ENCODE measurements around the gene GAN. TPM values are rescaled to one million over a fixed set of nuclear protein-coding genes. Genes with fewer than 3 reads are reported as not detected.
"Not testable (repeated sequence)": the region's sequence is repeated elsewhere in the genome, so short reads cannot be mapped to it uniquely, and the experiment has no call there.

The GAN gene
- total and polyA plus RNA-seq, 5 donors, result 1.2 to 11.0 (median 8.7) TPM

- Histone ChIP-seq H3K27me3 (ENCODE audit: control insufficient read depth, insufficient read depth) (no peaks in the 10 kb centered on the region), H3K9me3 (ENCODE audit: control insufficient read depth, low read length) (no peaks in the 10 kb centered on the region), H3K4me1 (ENCODE audit: control insufficient read depth, insufficient read depth, low read length) (no peaks in the 10 kb centered on the region), H3K27ac (ENCODE audit: low read length) (no peak overlapping the region), H3K4me3 (ENCODE audit: low read length) (no peak overlapping the region)
- intact Hi-C loops (cut with DNase I), result no loop called here
- DNase-seq (no peak), ATAC-seq (no peak)
- WGBS, result 91% methylated on average over 11 of the region's 11 CpGs
Measured at GRCh38 chr16:81413245-81413990, 98.7 kb downstream of the GAN start.

- ATAC-seq, result no peak
- no peaks in the 10 kb centered on the region for H3K27me3 ChIP-seq (ENCODE audit: control insufficient read depth, insufficient read depth)
- no peaks in the 10 kb centered on the region for H3K4me1 ChIP-seq (ENCODE audit: control insufficient read depth, insufficient read depth, low read length)
- WGBS, result 83% methylated on average over 11 of the region's 11 CpGs
- intact Hi-C loops (cut with DNase I), result no loop called here
- H3K9me3 ChIP-seq (ENCODE audit: control insufficient read depth, low read length), result no peaks in the 10 kb centered on the region
- H3K4me3 ChIP-seq (ENCODE audit: low read length), result no peak overlapping the region
- H3K27ac ChIP-seq (ENCODE audit: low read length), result no peak overlapping the region
- DNase-seq, result no peak
Measured at GRCh38 chr16:81415751-81416150, 101.0 kb downstream of the GAN start.

GRCh38 chr16:81416749-81417148 lies 102.0 kb downstream of the GAN start:
- intact Hi-C loops (cut with DNase I), result no loop called here
- no peak for ATAC-seq
- H3K4me3 ChIP-seq (ENCODE audit: low read length), result no peak overlapping the region
- H3K4me1 ChIP-seq (ENCODE audit: control insufficient read depth, insufficient read depth, low read length), result no peaks in the 10 kb centered on the region
- no peak overlapping the region for H3K27ac ChIP-seq (ENCODE audit: low read length)
- no peak for DNase-seq
- no peaks in the 10 kb centered on the region for H3K27me3 ChIP-seq (ENCODE audit: control insufficient read depth, insufficient read depth)
- 86% methylated on average over 8 of the region's 8 CpGs for WGBS
- H3K9me3 ChIP-seq (ENCODE audit: control insufficient read depth, low read length), result no peaks in the 10 kb centered on the region

GRCh38 chr16:81417210-81417609 lies 102.4 kb downstream of the GAN start:
- H3K4me3 ChIP-seq (ENCODE audit: low read length), result no peak overlapping the region
- 91% methylated on average over 5 of the region's 5 CpGs for WGBS
- H3K4me1 ChIP-seq (ENCODE audit: control insufficient read depth, insufficient read depth, low read length), result no peaks in the 10 kb centered on the region
- no peak overlapping the region for H3K27ac ChIP-seq (ENCODE audit: low read length)
- no peak for ATAC-seq
- no peaks in the 10 kb centered on the region for H3K27me3 ChIP-seq (ENCODE audit: control insufficient read depth, insufficient read depth)
- intact Hi-C loops (cut with DNase I), result no loop called here
- no peaks in the 10 kb centered on the region for H3K9me3 ChIP-seq (ENCODE audit: control insufficient read depth, low read length)
- DNase-seq, result no peak

GRCh38 chr16:81419806-81420205 lies 105.0 kb downstream of the GAN start:
- H3K4me3 ChIP-seq (ENCODE audit: low read length), result no peak overlapping the region
- no peaks in the 10 kb centered on the region for H3K27me3 ChIP-seq (ENCODE audit: control insufficient read depth, insufficient read depth)
- ATAC-seq (no peak), DNase-seq (no peak)
- WGBS, result 94% methylated on average over 9 of the region's 9 CpGs
- H3K4me1 ChIP-seq (ENCODE audit: control insufficient read depth, insufficient read depth, low read length), result no peaks in the 10 kb centered on the region
- H3K27ac ChIP-seq (ENCODE audit: low read length), result no peak overlapping the region
- intact Hi-C loops (cut with DNase I), result no loop called here
- no peaks in the 10 kb centered on the region for H3K9me3 ChIP-seq (ENCODE audit: control insufficient read depth, low read length)

- intact Hi-C loops (cut with DNase I), result no loop called here
- Histone ChIP-seq H3K4me1 (ENCODE audit: control insufficient read depth, insufficient read depth, low read length) (no peaks in the 10 kb centered on the region), H3K4me3 (ENCODE audit: low read length) (no peak overlapping the region), H3K27me3 (ENCODE audit: control insufficient read depth, insufficient read depth) (no peaks in the 10 kb centered on the region), H3K27ac (ENCODE audit: low read length) (no peak overlapping the region), H3K9me3 (ENCODE audit: control insufficient read depth, low read length) (no peaks in the 10 kb centered on the region)
- DNase-seq, result no peak
- 89% methylated on average over 2 of the region's 2 CpGs for WGBS
- ATAC-seq, result no peak
Measured at GRCh38 chr16:81421126-81421525, 106.4 kb downstream of the GAN start.

- no peaks in the 10 kb centered on the region for H3K27me3 ChIP-seq (ENCODE audit: control insufficient read depth, insufficient read depth)
- H3K4me3 ChIP-seq (ENCODE audit: low read length), result no peak overlapping the region
- no peak overlapping the region for H3K27ac ChIP-seq (ENCODE audit: low read length)
- H3K9me3 ChIP-seq (ENCODE audit: control insufficient read depth, low read length), result no peaks in the 10 kb centered on the region
- WGBS, result 88% methylated on average over 11 of the region's 11 CpGs
- no peaks in the 10 kb centered on the region for H3K4me1 ChIP-seq (ENCODE audit: control insufficient read depth, insufficient read depth, low read length)
- intact Hi-C loops (cut with DNase I), result no loop called here
- no peak for ATAC-seq
- DNase-seq, result no peak
Measured at GRCh38 chr16:81421536-81421935, 106.8 kb downstream of the GAN start.

- ATAC-seq; H3K4me1 ChIP-seq (ENCODE audit: control insufficient read depth, insufficient read depth, low read length); H3K27me3 ChIP-seq (ENCODE audit: control insufficient read depth, insufficient read depth); intact Hi-C loops (cut with DNase I); H3K9me3 ChIP-seq (ENCODE audit: control insufficient read depth, low read length); H3K27ac ChIP-seq (ENCODE audit: low read length); H3K4me3 ChIP-seq (ENCODE audit: low read length); DNase-seq: not testable (repeated sequence)
- 95% methylated on average over 7 of the region's 7 CpGs for WGBS
Measured at GRCh38 chr16:81422153-81422552, 107.4 kb downstream of the GAN start.

GRCh38 chr16:81424771-81425170 lies 110.0 kb downstream of the GAN start:
- intact Hi-C loops (cut with DNase I), result no loop called here
- WGBS, result 23% methylated on average over 1 of the region's 1 CpG
- H3K9me3 ChIP-seq (ENCODE audit: control insufficient read depth, low read length), result no peaks in the 10 kb centered on the region

GRCh38 chr16:81427219-81427618 lies 112.5 kb downstream of the GAN start:
- Histone ChIP-seq H3K27ac (ENCODE audit: low read length) (no peak overlapping the region), H3K4me3 (ENCODE audit: low read length) (no peak overlapping the region), H3K4me1 (ENCODE audit: control insufficient read depth, insufficient read depth, low read length) (no peaks in the 10 kb centered on the region), H3K27me3 (ENCODE audit: control insufficient read depth, insufficient read depth) (no peaks in the 10 kb centered on the region), H3K9me3 (ENCODE audit: control insufficient read depth, low read length) (no peaks in the 10 kb centered on the region)
- intact Hi-C loops (cut with DNase I), result no loop called here
- WGBS, result 86% methylated on average over 6 of the region's 6 CpGs
- ATAC-seq (no peak), DNase-seq (no peak)

More at GRCh38 chr16:81424771-81425170, 110.0 kb downstream of the GAN start:
- H3K4me3 ChIP-seq (ENCODE audit: low read length), result no peak overlapping the region
- no peaks in the 10 kb centered on the region for H3K4me1 ChIP-seq (ENCODE audit: control insufficient read depth, insufficient read depth, low read length)
- no peaks in the 10 kb centered on the region for H3K27me3 ChIP-seq (ENCODE audit: control insufficient read depth, insufficient read depth)
- H3K27ac ChIP-seq (ENCODE audit: low read length), result no peak overlapping the region
- DNase-seq (no peak), ATAC-seq (no peak)

GRCh38 chr16:81429045-81429521 lies 114.3 kb downstream of the GAN start:
- intact Hi-C loops (cut with DNase I), result no loop called here
- peak; percentile 51 to 58 for ATAC-seq
- no peak overlapping the region for H3K4me3 ChIP-seq (ENCODE audit: low read length)
- no peaks in the 10 kb centered on the region for H3K27me3 ChIP-seq (ENCODE audit: control insufficient read depth, insufficient read depth)
- 44% methylated on average over 3 of the region's 3 CpGs for WGBS
- H3K27ac ChIP-seq (ENCODE audit: low read length), result no peak overlapping the region
- no peaks in the 10 kb centered on the region for H3K9me3 ChIP-seq (ENCODE audit: control insufficient read depth, low read length)
- peak; percentile 46 to 76 (median 73) for DNase-seq
- H3K4me1 ChIP-seq (ENCODE audit: control insufficient read depth, insufficient read depth, low read length), result no peaks in the 10 kb centered on the region

All from right cardiac atrium (tissue), 5 donors.